ENCODE results near the gene NPY4R.
"Not testable (repeated sequence)": the region's sequence is repeated elsewhere in the genome, so short reads cannot be mapped to it uniquely, and the experiment has no call there.

The NPY4R gene

GRCh38 chr10:46465765-46466164 is at the start of gene NPY4R:
Gene NPY4R, minus strand, starts transcription at chr10:46465958. Its CDS starts 3,323 bp downstream, at chr10:46462635.
- DNase-seq: not testable (repeated sequence)

DNA sequence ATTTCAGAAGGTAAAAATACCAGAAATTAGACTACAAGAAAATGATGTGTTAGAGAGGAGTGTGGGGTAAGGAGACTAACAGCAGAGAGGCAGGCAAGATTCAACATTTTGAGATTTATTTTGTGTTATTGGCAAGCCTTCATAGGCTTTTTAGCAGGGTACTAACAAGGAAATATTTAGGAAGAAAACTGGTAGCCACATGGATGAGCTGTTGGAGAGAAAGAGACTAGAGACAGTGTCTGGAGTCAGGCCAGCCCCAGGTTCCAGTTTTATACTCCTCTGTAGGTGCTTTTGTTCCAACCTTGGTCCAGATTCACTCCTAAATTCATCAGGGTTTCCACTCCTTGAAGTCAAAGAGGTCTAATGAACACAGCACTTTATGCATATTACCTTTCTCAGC is 49.6 kb upstream of the NPY4R start:
- DNase-seq: no peak

GRCh38 chr10:46514899-46515298 is 49.1 kb upstream of the NPY4R start:
- DNase-seq: no peak

- DNase-seq: no peak
Observed at GRCh38 chr10:46514431-46514861, 48.7 kb upstream of the NPY4R start.

GRCh38 chr10:46513333-46513732 is 47.6 kb upstream of the NPY4R start:
- DNase-seq: not testable (repeated sequence)

- not testable (repeated sequence) for DNase-seq
Observed at GRCh38 chr10:46512725-46513124, 47.0 kb upstream of the NPY4R start.

GRCh38 chr10:46512002-46512401 is 46.2 kb upstream of the NPY4R start:
- not testable (repeated sequence) for DNase-seq

- DNase-seq: not testable (repeated sequence)
Observed at GRCh38 chr10:46499990-46500389, 34.2 kb upstream of the NPY4R start.

GRCh38 chr10:46498985-46499703 is 33.4 kb upstream of the NPY4R start:
- not testable (repeated sequence) for DNase-seq

GRCh38 chr10:46497878-46498277 is 32.1 kb upstream of the NPY4R start:
- DNase-seq: not testable (repeated sequence)

DNA sequence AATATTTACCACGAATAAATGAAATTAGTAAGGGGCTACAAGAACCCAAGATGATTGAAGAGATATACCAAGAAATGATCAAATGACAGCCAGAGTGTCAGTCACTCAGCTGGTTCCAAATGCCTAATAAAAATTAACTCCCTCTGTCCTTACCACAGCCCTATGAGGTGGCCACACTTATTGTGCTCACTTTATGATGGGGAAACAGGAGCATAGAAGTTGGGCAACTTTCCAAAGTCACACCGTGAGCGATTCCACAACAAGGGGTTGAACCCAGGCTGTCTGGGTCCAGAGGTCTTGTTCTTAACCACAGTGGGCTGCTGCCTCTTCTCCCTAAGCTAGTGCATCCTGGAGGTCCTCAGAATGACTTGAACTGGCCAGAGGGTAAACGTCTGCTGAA is 31.6 kb upstream of the NPY4R start:
- DNase-seq: not testable (repeated sequence)

GRCh38 chr10:46491364-46492114 is 25.8 kb upstream of the NPY4R start:
- DNase-seq: not testable (repeated sequence)

DNA sequence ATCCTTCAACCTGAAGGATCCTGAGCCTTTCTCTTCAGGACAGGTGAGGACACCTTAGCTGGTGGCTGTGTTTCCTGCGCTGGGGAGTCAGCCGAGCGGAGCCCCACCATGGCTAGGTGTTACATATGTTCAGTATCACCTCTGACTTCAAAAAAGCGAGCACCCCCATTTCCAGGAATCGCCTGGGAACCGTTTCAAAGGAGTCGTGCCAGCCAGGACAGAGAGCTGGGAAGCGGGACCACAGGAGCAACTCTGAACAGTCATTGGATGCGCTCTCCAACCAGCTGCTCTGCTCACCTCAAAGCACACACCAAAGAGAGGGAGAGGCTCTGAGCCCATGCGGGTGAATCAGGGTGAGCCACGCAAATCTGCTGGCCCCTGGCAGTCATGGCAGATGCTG is 24.5 kb upstream of the NPY4R start:
- not testable (repeated sequence) for DNase-seq

DNA sequence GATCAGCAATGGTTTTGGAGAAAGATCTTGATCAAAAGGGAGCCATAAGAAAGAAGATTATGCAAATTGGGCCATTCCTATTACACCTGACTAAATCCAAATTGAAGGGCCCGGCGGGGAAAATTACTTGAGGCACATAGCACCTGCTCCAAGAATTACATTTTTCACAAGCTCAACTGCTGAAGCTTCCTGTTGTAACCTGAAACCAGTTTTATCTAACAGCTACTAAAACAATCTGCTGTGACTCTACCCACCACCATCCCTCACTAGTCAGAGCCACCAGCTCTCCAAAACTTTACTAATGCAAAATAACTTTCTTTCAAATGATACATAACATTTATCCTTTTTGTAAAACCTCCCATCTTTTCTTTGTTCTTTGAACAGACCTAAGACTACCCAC is 20.7 kb upstream of the NPY4R start:
- not testable (repeated sequence) for DNase-seq

GRCh38 chr10:46474746-46475320 is 9.1 kb upstream of the NPY4R start:
- DNase-seq: not testable (repeated sequence)

DNA sequence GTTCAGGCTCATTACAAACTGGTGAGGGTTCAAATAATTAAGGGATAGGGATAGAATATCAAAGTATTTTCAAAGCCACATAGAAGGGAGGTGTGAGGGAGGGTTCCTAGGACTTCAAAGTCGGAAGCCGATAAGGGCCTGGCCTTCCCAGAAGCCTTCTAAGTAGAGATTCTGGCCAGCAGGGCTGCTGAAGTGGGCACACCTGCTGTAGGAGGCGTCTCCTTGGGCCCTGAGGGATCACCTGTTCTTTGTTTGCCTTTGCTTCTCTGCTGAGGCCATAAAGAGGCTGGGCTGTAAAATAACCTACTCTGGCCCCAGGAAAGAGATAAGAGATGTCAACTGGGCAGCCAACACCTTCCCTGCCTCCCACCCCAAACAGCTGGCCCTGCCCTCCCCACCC is 8.0 kb upstream of the NPY4R start:
- not testable (repeated sequence) for DNase-seq

DNA sequence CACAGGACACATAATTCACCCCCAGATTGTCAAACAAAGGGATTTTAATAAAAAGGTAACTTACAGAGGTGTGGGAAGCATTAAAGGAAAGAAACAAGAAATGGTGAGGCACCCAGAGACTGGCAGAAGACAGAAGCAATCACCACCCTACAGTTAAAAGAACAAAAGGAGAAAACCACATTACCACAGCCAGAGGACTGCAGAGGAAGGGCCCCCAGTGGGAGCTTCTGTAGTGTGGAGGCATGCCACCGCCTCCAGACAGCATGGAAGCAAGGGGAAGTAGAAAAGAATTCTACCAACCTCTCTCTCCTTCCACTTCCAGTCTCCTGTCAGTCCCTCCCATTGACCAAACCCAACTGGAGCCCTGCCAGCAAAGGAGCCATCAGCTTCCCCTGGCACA is 4.4 kb upstream of the NPY4R start:
- DNase-seq: not testable (repeated sequence)

GRCh38 chr10:46468119-46468809 is 2.5 kb upstream of the NPY4R start:
- DNase-seq: not testable (repeated sequence)

GRCh38 chr10:46463608-46464007 is 2.1 kb downstream of the NPY4R start:
- not testable (repeated sequence) for DNase-seq

DNA sequence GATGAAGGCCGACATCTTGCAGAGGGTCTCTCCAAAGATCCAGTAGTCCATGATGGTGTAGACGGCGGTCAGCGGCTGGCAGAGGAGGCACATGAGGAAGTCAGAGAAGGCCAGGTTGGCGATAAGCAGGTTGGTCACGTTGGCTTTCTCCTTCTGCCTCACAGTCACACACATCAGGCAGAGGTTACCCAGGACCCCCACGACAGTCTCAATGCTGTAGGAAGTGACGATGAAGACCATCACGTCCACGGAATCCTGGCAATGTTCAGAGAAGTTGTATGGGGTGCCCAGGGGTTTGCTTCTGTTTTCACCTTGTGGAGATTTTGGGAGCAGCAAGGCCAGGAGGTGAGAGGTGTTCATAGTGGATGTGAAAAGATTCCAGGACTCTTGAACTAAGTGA is 3.5 kb downstream of the NPY4R start:
- DNase-seq: not testable (repeated sequence)

DNA sequence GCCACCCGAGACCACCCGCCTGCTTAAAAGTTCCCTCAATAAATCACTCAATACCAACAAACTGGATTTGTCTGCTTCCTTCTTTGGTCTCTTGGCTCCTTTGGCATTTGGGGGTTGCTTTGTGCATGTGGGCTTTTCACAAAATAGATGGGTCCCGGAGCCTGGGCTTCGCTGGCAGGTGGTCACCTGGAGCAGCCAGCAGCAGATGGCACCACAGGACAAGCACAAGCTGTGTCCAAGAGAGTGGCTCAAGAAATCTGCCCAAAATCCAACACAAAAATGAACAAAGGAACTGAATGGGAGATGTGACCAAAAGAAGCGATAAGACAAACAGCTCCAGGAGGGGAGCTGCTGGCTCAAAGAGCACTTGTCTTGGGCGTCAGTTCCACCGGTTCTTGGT is 6.2 kb downstream of the NPY4R start:
- DNase-seq: not testable (repeated sequence)

GRCh38 chr10:46457071-46457470 is 8.7 kb downstream of the NPY4R start:
- DNase-seq: not testable (repeated sequence)

GRCh38 chr10:46455992-46456391 is 9.8 kb downstream of the NPY4R start:
- not testable (repeated sequence) for DNase-seq
